A549 (cell line): ENCODE data around the gene ANLN. TPM values are rescaled to one million over a fixed set of nuclear protein-coding genes. Genes with fewer than 3 reads are reported as not detected.

Experiments
- ATAC-seq, 2 experiments: fragments of 200-7000 bp in 1 of 2; fragments of >200 bp in 1 of 2; cut with Nextera tagmentation in 1 of 2; cut with Tn5 transposase in 1 of 2; 3 replicates each; pipeline versions ENCODE4 v1.8.0 to v1.9.1; 2018 to 2020; ENCODE audit warnings: mild to moderate bottlenecking in 1 of 2, moderate library complexity in 1 of 2
- CTCF ChIA-PET: fragments of 300-600 bp; sonication (Branson Sonifier 250); formaldehyde crosslinking; extraction: SDS; loops from one replicate; lab custom pipeline; 2021; ENCODE audit warnings: antibody characterized with exemption, inconsistent platforms; lab: Yijun Ruan, JAX
- POLR2A ChIA-PET: fragments of 350-600 bp; formaldehyde crosslinking; extraction: SDS; loops from one replicate; lab custom pipeline; 2021; ENCODE audit warnings: antibody characterized with exemption, inconsistent platforms; lab: Yijun Ruan, JAX
- DNase-seq, 2 experiments: peaks; one replicate each; pipeline versions ENCODE4 v3.0.0 to v3.0.0-alpha.2; 2011 to 2016; ENCODE audit warnings: low read depth in 1 of 2, low spot score in 1 of 2
- FAIRE-seq: peaks from 2 replicates; lab custom pipeline; 2011; peaks lifted over from hg19 to GRCh38; lab: Jason Lieb, UNC
- H3K27ac ChIP-seq, 2 experiments: fragments of >200 bp; sonication (Bioruptor Twin); formaldehyde crosslinking; 3 replicates each; pipeline ENCODE4 v1.5.1; 2016 to 2017
- H3K4me1 ChIP-seq: fragments of >200 bp; sonication (Bioruptor Twin); formaldehyde crosslinking; 3 replicates; pipeline ENCODE4 v1.6.1; 2016
- H3K4me2 ChIP-seq: fragments of >200 bp; sonication (Bioruptor Twin); formaldehyde crosslinking; 3 replicates; pipeline ENCODE4 v1.6.1; 2016
- H3K4me3 ChIP-seq: fragments of >200 bp; sonication (Bioruptor Twin); formaldehyde crosslinking; 3 replicates; pipeline ENCODE4 v1.5.1; 2016
- H3K9me3 ChIP-seq: fragments of >200 bp; sonication (Bioruptor Twin); formaldehyde crosslinking; 3 replicates; pipeline ENCODE4 v1.6.1; 2016
- CBX2 ChIP-seq: fragments of 200-600 bp; sonication (generic); IDR thresholded peaks from 2 replicates; pipeline ENCODE4 v1.6.1; 2016; ENCODE audit warnings: low read depth, mild to moderate bottlenecking, borderline replicate concordance
- CBX8 ChIP-seq: fragments of 200-600 bp; sonication (generic); IDR thresholded peaks from 2 replicates; pipeline ENCODE4 v1.6.1; 2016
- EHMT2 ChIP-seq: fragments of 200-600 bp; sonication (generic); IDR thresholded peaks from 2 replicates; pipeline ENCODE4 v1.6.1; 2016; ENCODE audit warnings: antibody characterized with exemption, low read depth, mild to moderate bottlenecking, moderate library complexity
- FOSL2 ChIP-seq, 2 experiments: fragments of 450-650 bp in 1 of 2; fragments of >200 bp in 1 of 2; sonication (Bioruptor Twin) in 1 of 2; formaldehyde crosslinking; IDR thresholded peaks; 2 replicates each; pipeline versions ENCODE4 v1.5.0 to v1.6.1; 2016 to 2020; ENCODE audit warnings: mild to moderate bottlenecking in 1 of 2, moderate library complexity in 1 of 2
- HDAC2 ChIP-seq: fragments of 200-600 bp; sonication (generic); IDR thresholded peaks from 2 replicates; pipeline ENCODE4 v1.6.1; 2016
- HEYL ChIP-seq: fragments of 250-450 bp; sonication (Bioruptor Pico); IDR thresholded peaks from 2 replicates; pipeline ENCODE4 v1.8.0; 2021; ENCODE audit warnings: mild to moderate bottlenecking, moderate library complexity
- HOXB13 ChIP-seq: fragments of 250-450 bp; sonication (Bioruptor Pico); IDR thresholded peaks from 2 replicates; pipeline ENCODE4 v1.5.0; 2020; ENCODE audit warnings: low read depth, mild to moderate bottlenecking, moderate library complexity
- NPAS2 ChIP-seq: fragments of 250-450 bp; sonication (Bioruptor Pico); IDR thresholded peaks from 2 replicates; pipeline ENCODE4 v1.8.0; 2022; ENCODE audit warnings: mild to moderate bottlenecking, moderate library complexity, borderline replicate concordance
- POLR2AphosphoS2 ChIP-seq: conservative IDR thresholded peaks from 2 replicates; pipeline ENCODE4 v1.6.1; 2012; ENCODE audit warnings: low read length, improper control_type of control experiment, inconsistent platforms
- RCOR1 ChIP-seq: fragments of 150-350 bp; IDR thresholded peaks from 2 replicates; pipeline ENCODE4 v1.6.1; 2014; ENCODE audit warnings: antibody characterized with exemption, low read length, low read depth
- RNF2 ChIP-seq: fragments of 200-600 bp; sonication (generic); IDR thresholded peaks from 2 replicates; pipeline ENCODE4 v1.6.1; 2016; ENCODE audit warnings: low read depth, mild to moderate bottlenecking, antibody characterized with exemption, moderate library complexity, borderline replicate concordance
- SREBF2 ChIP-seq: fragments of 450-650 bp; IDR thresholded peaks from 2 replicates; pipeline ENCODE4 v1.6.1; 2014; ENCODE audit warnings: mild to moderate bottlenecking, moderate library complexity
- TFCP2L1 ChIP-seq: fragments of 250-450 bp; sonication (Bioruptor Pico); IDR thresholded peaks from 2 replicates; pipeline ENCODE4 v1.5.0; 2021; ENCODE audit warnings: mild to moderate bottlenecking
- ZC3H11A ChIP-seq: fragments of 450-650 bp; IDR thresholded peaks from 2 replicates; pipeline ENCODE4 v1.6.1; 2014; ENCODE audit warnings: antibody characterized with exemption, mild to moderate bottlenecking
- ZNF302 ChIP-seq: fragments of 250-450 bp; sonication (Bioruptor Pico); IDR thresholded peaks from 2 replicates; pipeline ENCODE4 v1.9.0; 2021; ENCODE audit warnings: inconsistent platforms, mild to moderate bottlenecking, moderate library complexity
- WGBS: methylation state at CpG from one replicate; pipeline ENCODE4 v1.1.6; 2017; ENCODE audit errors: missing lambda C conversion rate; 5-methylcytosine and 5-hydroxymethylcytosine counted together
- polyA plus RNA-seq, 4 experiments: library from polyadenylated mRNA; depleted of rRNA in 3 of 4; stranded (reverse); fragments of >200 nt; fragmentation: RNase III in 1 of 4; extraction: RNeasy Plus Mini Kit Qiagen cat#74134 plus additional on column Dnase treatment in 1 of 4; gene quantifications; 2 replicates in 3 of 4; 3 replicates in 1 of 4; pipeline ENCODE4 v1.2.3, GENCODE V29; 2011 to 2017
- TF ChIP-seq, protein P1 (sequence below): fragments of 450-650 bp; IDR thresholded peaks from 2 replicates; pipeline ENCODE4 v1.6.1; 2014; ENCODE audit warnings: antibody characterized with exemption
- TF ChIP-seq, protein P2 (sequence below): IDR thresholded peaks from 2 replicates; pipeline ENCODE4 v1.6.1; 2012
- TF ChIP-seq, protein P3 (sequence below): fragments of 250-450 bp; sonication (Bioruptor Pico); IDR thresholded peaks from 2 replicates; pipeline ENCODE4 v1.5.0; 2021; ENCODE audit warnings: mild to moderate bottlenecking, moderate library complexity, borderline replicate concordance
- TF ChIP-seq, protein P4 (sequence below): fragments of >200 bp; sonication (Bioruptor Twin); formaldehyde crosslinking; IDR thresholded peaks from 3 replicates; pipeline ENCODE4 v1.6.1; 2016

ANLN gene
- polyA plus RNA-seq, 2 of the 4 experiments (the other 2 are of a cell fraction): 52.4 to 72.9 TPM

DNA sequence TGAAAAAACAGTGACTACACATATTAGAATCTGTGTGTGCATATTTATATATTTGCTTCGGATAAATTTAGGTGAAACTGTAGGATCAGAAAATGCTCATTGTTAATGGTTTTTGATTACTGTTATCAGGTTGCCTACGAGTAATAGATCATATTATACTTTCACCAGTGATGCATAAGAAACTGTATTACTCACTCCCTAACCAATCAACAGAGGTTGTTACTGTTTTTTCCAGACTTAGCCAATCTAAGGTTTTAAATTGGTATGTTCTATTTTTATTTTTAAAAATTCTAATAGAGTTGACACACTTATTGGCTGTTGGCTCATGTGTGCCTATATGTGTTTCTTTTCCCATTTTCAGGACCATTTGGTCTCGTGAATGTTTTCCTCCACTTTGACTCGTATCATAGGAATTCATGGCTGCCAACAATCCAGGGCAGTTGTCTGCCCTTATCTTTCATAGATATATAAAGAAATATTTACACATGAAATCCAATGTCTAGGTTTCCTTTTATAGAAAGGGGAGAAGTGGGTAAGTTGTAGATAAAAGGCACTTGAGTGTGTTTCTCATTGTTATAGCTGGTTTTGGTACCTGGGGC lies 59.2 kb downstream of the ANLN start:
- Histone ChIP-seq H3K9me3 (no peaks in the 10 kb centered on the region), H3K4me2 (peak overlapping the region; percentile 14), H3K4me3 (no peak overlapping the region), H3K27ac (no peak overlapping the region), H3K4me1 (peaks cover 15% of the 10 kb centered on the region)
- ChIA-PET POLR2A (no interaction called here), CTCF (interaction anchor here (1.0 to 3.5 kb wide), 6 partner anchors 8 to 752 kb away, joined by 3 to 34 read pairs (median 4); no protein-coding TSS in a partner anchor)
- peak in 1 of 2 experiments; percentile 59; a peak in 3 of 6 replicates for ATAC-seq
- FAIRE-seq: no peak
- TF ChIP-seq TFCP2L1 (CRISPR knock-in tag) (no peak), FOSL2 (IDR thresholded peaks at IDR 0.05) (no peak), FOSL2 (CRISPR knock-in tag; IDR thresholded peaks at IDR 0.05) (0 out of 2 replicates have a peak, but pooled peaks have one; percentile 18)
- DNase-seq: no peak
- WGBS: 75% methylated on average over 4 of the region's 4 CpGs

DNA sequence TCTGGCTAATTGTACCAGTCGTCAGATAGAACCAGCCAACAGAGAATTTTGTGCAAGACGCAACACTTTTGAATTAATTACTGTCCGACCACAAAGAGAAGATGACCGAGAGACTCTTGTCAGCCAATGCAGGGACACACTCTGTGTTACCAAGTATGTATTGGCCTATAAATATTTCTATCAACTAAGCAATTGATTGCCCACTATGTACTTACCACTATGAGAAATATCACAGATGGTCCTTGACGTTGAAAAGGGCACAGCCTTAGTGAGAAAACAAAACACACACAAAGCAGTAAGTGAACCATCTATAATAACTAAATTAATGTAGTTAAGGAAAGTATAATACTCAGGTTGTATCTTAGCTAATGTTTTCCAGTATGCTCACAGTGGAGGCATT lies 60.0 kb downstream of the ANLN start:
- no peak for DNase-seq
- WGBS: 92% methylated on average over 5 of the region's 5 CpGs
- H3K4me1 ChIP-seq: peaks cover 15% of the 10 kb centered on the region
- ChIA-PET POLR2A (no interaction called here), CTCF (interaction anchor here (1.0 to 3.5 kb wide), 3 partner anchors 9 to 224 kb away, joined by 3 to 34 read pairs (median 3); no protein-coding TSS in a partner anchor)
- H3K27ac ChIP-seq: no peak overlapping the region
- FAIRE-seq: no peak
- no peak overlapping the region for H3K4me2 ChIP-seq
- ATAC-seq: no peak
- H3K9me3 ChIP-seq: no peaks in the 10 kb centered on the region
- no peak overlapping the region for H3K4me3 ChIP-seq
- TF ChIP-seq, protein P1, sequence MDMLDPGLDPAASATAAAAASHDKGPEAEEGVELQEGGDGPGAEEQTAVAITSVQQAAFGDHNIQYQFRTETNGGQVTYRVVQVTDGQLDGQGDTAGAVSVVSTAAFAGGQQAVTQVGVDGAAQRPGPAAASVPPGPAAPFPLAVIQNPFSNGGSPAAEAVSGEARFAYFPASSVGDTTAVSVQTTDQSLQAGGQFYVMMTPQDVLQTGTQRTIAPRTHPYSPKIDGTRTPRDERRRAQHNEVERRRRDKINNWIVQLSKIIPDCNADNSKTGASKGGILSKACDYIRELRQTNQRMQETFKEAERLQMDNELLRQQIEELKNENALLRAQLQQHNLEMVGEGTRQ: no peak
- TF ChIP-seq, protein P2, sequence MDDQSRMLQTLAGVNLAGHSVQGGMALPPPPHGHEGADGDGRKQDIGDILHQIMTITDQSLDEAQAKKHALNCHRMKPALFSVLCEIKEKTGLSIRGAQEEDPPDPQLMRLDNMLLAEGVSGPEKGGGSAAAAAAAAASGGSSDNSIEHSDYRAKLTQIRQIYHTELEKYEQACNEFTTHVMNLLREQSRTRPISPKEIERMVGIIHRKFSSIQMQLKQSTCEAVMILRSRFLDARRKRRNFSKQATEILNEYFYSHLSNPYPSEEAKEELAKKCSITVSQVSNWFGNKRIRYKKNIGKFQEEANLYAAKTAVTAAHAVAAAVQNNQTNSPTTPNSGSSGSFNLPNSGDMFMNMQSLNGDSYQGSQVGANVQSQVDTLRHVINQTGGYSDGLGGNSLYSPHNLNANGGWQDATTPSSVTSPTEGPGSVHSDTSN: no peak
- TF ChIP-seq CBX8 (no peak), RCOR1 (no peak), HDAC2 (no peak), HOXB13 (CRISPR knock-in tag) (no peak), CBX2 (no peak), SREBF2 (no peak), ZC3H11A (no peak), RNF2 (no peak), POLR2AphosphoS2 (no peak), EHMT2 (no peak), ZNF302 (no peak), NPAS2 (CRISPR knock-in tag) (no peak), HEYL (CRISPR knock-in tag) (no peak)
- TF ChIP-seq, protein P3, sequence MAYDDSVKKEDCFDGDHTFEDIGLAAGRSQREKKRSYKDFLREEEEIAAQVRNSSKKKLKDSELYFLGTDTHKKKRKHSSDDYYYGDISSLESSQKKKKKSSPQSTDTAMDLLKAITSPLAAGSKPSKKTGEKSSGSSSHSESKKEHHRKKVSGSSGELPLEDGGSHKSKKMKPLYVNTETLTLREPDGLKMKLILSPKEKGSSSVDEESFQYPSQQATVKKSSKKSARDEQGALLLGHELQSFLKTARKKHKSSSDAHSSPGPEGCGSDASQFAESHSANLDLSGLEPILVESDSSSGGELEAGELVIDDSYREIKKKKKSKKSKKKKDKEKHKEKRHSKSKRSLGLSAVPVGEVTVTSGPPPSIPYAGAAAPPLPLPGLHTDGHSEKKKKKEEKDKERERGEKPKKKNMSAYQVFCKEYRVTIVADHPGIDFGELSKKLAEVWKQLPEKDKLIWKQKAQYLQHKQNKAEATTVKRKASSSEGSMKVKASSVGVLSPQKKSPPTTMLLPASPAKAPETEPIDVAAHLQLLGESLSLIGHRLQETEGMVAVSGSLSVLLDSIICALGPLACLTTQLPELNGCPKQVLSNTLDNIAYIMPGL: no peak
- TF ChIP-seq, protein P4, sequence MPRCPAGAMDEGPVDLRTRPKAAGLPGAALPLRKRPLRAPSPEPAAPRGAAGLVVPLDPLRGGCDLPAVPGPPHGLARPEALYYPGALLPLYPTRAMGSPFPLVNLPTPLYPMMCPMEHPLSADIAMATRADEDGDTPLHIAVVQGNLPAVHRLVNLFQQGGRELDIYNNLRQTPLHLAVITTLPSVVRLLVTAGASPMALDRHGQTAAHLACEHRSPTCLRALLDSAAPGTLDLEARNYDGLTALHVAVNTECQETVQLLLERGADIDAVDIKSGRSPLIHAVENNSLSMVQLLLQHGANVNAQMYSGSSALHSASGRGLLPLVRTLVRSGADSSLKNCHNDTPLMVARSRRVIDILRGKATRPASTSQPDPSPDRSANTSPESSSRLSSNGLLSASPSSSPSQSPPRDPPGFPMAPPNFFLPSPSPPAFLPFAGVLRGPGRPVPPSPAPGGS: no peak
